ENCODE measurements around the gene H19.

Gene H19

GRCh38 chr11:2031058-2031457 lies 33.4 kb upstream of the H19 start:
- H3K27me3 ChIP-seq: no peaks in the 10 kb centered on the region
- no peaks in the 10 kb centered on the region for H3K36me3 ChIP-seq
- DNase-seq: no peak
- no peaks in the 10 kb centered on the region for H3K9me3 ChIP-seq
- TF ChIP-seq CTCF (IDR thresholded peaks at IDR 0.05; ENCODE audit: low read depth, low read length): no peak
- no peak overlapping the region for H3K4me3 ChIP-seq (ENCODE audit: low read depth, low read length)
- H3K4me1 ChIP-seq: no peaks in the 10 kb centered on the region

- no peak for DNase-seq
- no peaks in the 10 kb centered on the region for H3K36me3 ChIP-seq
- no peaks in the 10 kb centered on the region for H3K27me3 ChIP-seq
- TF ChIP-seq CTCF (IDR thresholded peaks at IDR 0.05; ENCODE audit: low read depth, low read length): no peak
- no peak overlapping the region for H3K4me3 ChIP-seq (ENCODE audit: low read depth, low read length)
- H3K4me1 ChIP-seq: no peaks in the 10 kb centered on the region
- no peaks in the 10 kb centered on the region for H3K9me3 ChIP-seq
Observed at GRCh38 chr11:2027708-2028107, 30.1 kb upstream of the H19 start.

DNA sequence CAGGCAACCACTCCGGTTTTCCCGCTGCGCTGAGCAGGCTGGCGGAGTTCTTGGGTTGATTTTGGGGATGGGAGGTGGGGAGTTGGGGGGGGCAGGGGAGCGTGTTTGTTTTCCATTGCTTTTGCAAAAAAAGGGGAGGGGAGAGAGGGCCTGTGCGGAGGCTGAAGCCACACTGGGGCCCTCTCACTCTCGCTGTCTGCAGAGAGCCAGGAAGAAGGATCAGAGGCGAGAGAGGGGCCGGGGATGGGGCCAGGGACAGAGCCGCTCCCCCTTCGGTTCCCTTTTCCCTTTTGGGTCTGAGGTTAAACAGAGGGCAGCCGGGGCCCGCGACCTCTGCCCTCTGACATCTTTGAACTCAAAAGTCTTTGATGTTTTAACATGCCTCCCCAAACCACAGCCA lies 17.4 kb upstream of the H19 start:
- Histone ChIP-seq H3K9me3 (no peaks in the 10 kb centered on the region), H3K27me3 (no peaks in the 10 kb centered on the region), H3K4me3 (ENCODE audit: low read depth, low read length) (no peak overlapping the region), H3K4me1 (no peaks in the 10 kb centered on the region), H3K36me3 (no peaks in the 10 kb centered on the region)
- no peak for DNase-seq
- TF ChIP-seq CTCF (IDR thresholded peaks at IDR 0.05; ENCODE audit: low read depth, low read length): no peak

GRCh38 chr11:2012440-2012839 lies 14.8 kb upstream of the H19 start:
- Histone ChIP-seq H3K4me1 (no peaks in the 10 kb centered on the region), H3K4me3 (ENCODE audit: low read depth, low read length) (no peak overlapping the region), H3K36me3 (no peaks in the 10 kb centered on the region), H3K27me3 (no peaks in the 10 kb centered on the region), H3K9me3 (no peaks in the 10 kb centered on the region)
- no peak for TF ChIP-seq CTCF (IDR thresholded peaks at IDR 0.05; ENCODE audit: low read depth, low read length)
- no peak for DNase-seq

- no peak for DNase-seq
- H3K4me1 ChIP-seq: no peaks in the 10 kb centered on the region
- no peak for TF ChIP-seq CTCF (IDR thresholded peaks at IDR 0.05; ENCODE audit: low read depth, low read length)
- H3K9me3 ChIP-seq: no peaks in the 10 kb centered on the region
- H3K27me3 ChIP-seq: no peaks in the 10 kb centered on the region
- no peak overlapping the region for H3K4me3 ChIP-seq (ENCODE audit: low read depth, low read length)
- H3K36me3 ChIP-seq: no peaks in the 10 kb centered on the region
Observed at GRCh38 chr11:2004466-2004865, 6.8 kb upstream of the H19 start.

- H3K27me3 ChIP-seq: no peaks in the 10 kb centered on the region
- TF ChIP-seq CTCF (IDR thresholded peaks at IDR 0.05; ENCODE audit: low read depth, low read length): no peak
- no peak for DNase-seq
- no peaks in the 10 kb centered on the region for H3K36me3 ChIP-seq
- H3K4me3 ChIP-seq (ENCODE audit: low read depth, low read length): no peak overlapping the region
- H3K9me3 ChIP-seq: no peaks in the 10 kb centered on the region
- no peaks in the 10 kb centered on the region for H3K4me1 ChIP-seq
Observed at GRCh38 chr11:2002807-2003206, 5.2 kb upstream of the H19 start.

Measured in BE2C (cell line).